Prostate gland (tissue), 2 donors: Measurements from ENCODE around the gene CDK5RAP2. TPM values are rescaled to one million over a fixed set of nuclear protein-coding genes. Genes with fewer than 3 reads are reported as not detected.

Source experiments
- DNase-seq: peaks from one replicate; pipeline ENCODE4 v3.0.0-alpha.2; 2019; ENCODE audit warnings: low spot score
- H3K27ac ChIP-seq, 2 donors: fragments of 200-600 bp; sonication (generic); 2 replicates each; pipeline ENCODE4 v1.5.1; 2017 to 2019
- H3K27me3 ChIP-seq: fragments of 200-600 bp; sonication (generic); replicated peaks from 2 replicates; pipeline ENCODE4 v1.5.1; 2019; ENCODE audit not compliant: insufficient read depth
- H3K36me3 ChIP-seq, 2 donors: fragments of 200-600 bp; sonication (generic); 1 replicate in 1 of 2; 2 replicates in 1 of 2; pipeline versions ENCODE4 v1.5.1 to v1.8.1; 2017 to 2019
- H3K4me1 ChIP-seq: fragments of 200-600 bp; sonication (generic); replicated peaks from 2 replicates; pipeline ENCODE4 v1.5.1; 2019
- H3K4me3 ChIP-seq, 2 donors: fragments of 200-600 bp; sonication (generic); 2 replicates each; pipeline ENCODE4 v1.5.1; 2017 to 2019
- H3K9me3 ChIP-seq: fragments of 200-600 bp; sonication (generic); 2 replicates; pipeline ENCODE4 v1.5.1; 2017
- CTCF ChIP-seq, 4 experiments: fragments of 200-600 bp in 2 of 4; fragments of 450-650 bp in 2 of 4; sonication (generic) in 2 of 4; IDR thresholded peaks; 1 replicate in 3 of 4; 2 replicates in 1 of 4; pipeline ENCODE4 v1.5.1; 2016 to 2019; ENCODE audit warnings: antibody characterized with exemption in 4 of 4, mild to moderate bottlenecking in 2 of 4, moderate library complexity in 2 of 4
- POLR2A ChIP-seq: fragments of 450-650 bp; IDR thresholded peaks from one replicate; pipeline ENCODE4 v1.6.1; 2016; ENCODE audit warnings: antibody characterized with exemption, mild to moderate bottlenecking
- POLR2AphosphoS5 ChIP-seq: sonication (generic); formaldehyde crosslinking; IDR thresholded peaks from one replicate; pipeline ENCODE4 v1.6.1; 2017; ENCODE audit warnings: antibody characterized with exemption
- WGBS: methylation state at CpG from one replicate; pipeline ENCODE4 v1.1.5; 2018; 5-methylcytosine and 5-hydroxymethylcytosine counted together
- intact Hi-C: fragments of 100-400 bp; cut with DNase I; formaldehyde crosslinking; loops from one replicate; pipeline ENCODE4 v1.14.2; 2022
- total RNA-seq, 2 donors: library from RNA; depleted of rRNA; stranded (reverse); fragments of >200 nt; gene quantifications; one replicate each; pipeline ENCODE4 v1.1.0, GENCODE V29; 2016

CDK5RAP2 gene
- total RNA-seq, 2 donors from 2014 or later = 48.6 to 54.1 TPM

- Histone ChIP-seq H3K27ac (no peak overlapping the region), H3K4me1 (no peaks in the 10 kb centered on the region), H3K36me3 (no peaks in the 10 kb centered on the region), H3K4me3 (no peak overlapping the region), H3K9me3 (no peaks in the 10 kb centered on the region), H3K27me3 (no peaks in the 10 kb centered on the region)
- 92% methylated on average over 9 of the region's 9 CpGs for WGBS
- DNase-seq = no peak
- intact Hi-C loops = no loop called here
- no peak for TF ChIP-seq POLR2AphosphoS5
- peak in 2 of 4 experiments; percentile 29 to 33 for TF ChIP-seq CTCF (IDR thresholded peaks at IDR 0.05)
Measured at GRCh38 chr9:120438836-120439546, 141.0 kb downstream of the CDK5RAP2 start.

- intact Hi-C loops = no loop called here
Measured at GRCh38 chr9:120438111-120438510, 141.9 kb downstream of the CDK5RAP2 start.

GRCh38 chr9:120436983-120437475, 142.9 kb downstream of the CDK5RAP2 start:
- intact Hi-C loops = no loop called here
- 85% methylated on average over 9 of the region's 9 CpGs for WGBS
- Histone ChIP-seq H3K27me3 (no peaks in the 10 kb centered on the region), H3K27ac (no peak overlapping the region), H3K4me1 (no peaks in the 10 kb centered on the region), H3K9me3 (no peaks in the 10 kb centered on the region), H3K36me3 (no peaks in the 10 kb centered on the region), H3K4me3 (no peak overlapping the region)
- DNase-seq = no peak
- TF ChIP-seq CTCF (IDR thresholded peaks at IDR 0.05) (no peak), POLR2AphosphoS5 (no peak), POLR2A (no peak)

More at GRCh38 chr9:120438111-120438510, 141.9 kb downstream of the CDK5RAP2 start:
- Histone ChIP-seq H3K9me3 (no peaks in the 10 kb centered on the region), H3K4me3 (no peak overlapping the region), H3K27me3 (no peaks in the 10 kb centered on the region), H3K4me1 (no peaks in the 10 kb centered on the region), H3K36me3 (no peaks in the 10 kb centered on the region), H3K27ac (no peak overlapping the region)
- 82% methylated on average over 2 of the region's 2 CpGs for WGBS
- no peak for DNase-seq
- TF ChIP-seq POLR2A = no peak
- TF ChIP-seq CTCF (IDR thresholded peaks at IDR 0.05) = no peak
- TF ChIP-seq POLR2AphosphoS5 = no peak

GRCh38 chr9:120436446-120436845, 143.5 kb downstream of the CDK5RAP2 start:
- H3K4me3 ChIP-seq = no peak overlapping the region
- intact Hi-C loops = no loop called here
- DNase-seq = no peak
- no peaks in the 10 kb centered on the region for H3K9me3 ChIP-seq
- no peak overlapping the region for H3K27ac ChIP-seq
- no peaks in the 10 kb centered on the region for H3K27me3 ChIP-seq
- TF ChIP-seq CTCF (IDR thresholded peaks at IDR 0.05) (no peak), POLR2AphosphoS5 (no peak), POLR2A (no peak)
- H3K36me3 ChIP-seq = no peaks in the 10 kb centered on the region
- H3K4me1 ChIP-seq = no peaks in the 10 kb centered on the region
- 93% methylated on average over 3 of the region's 3 CpGs for WGBS

- H3K9me3 ChIP-seq = no peaks in the 10 kb centered on the region
- H3K36me3 ChIP-seq = no peaks in the 10 kb centered on the region
- WGBS = 81% methylated on average over 1 of the region's 1 CpG
- no peaks in the 10 kb centered on the region for H3K27me3 ChIP-seq
- no peak overlapping the region for H3K4me3 ChIP-seq
- no peak for TF ChIP-seq POLR2AphosphoS5
- H3K27ac ChIP-seq = no peak overlapping the region
- no peak for DNase-seq
- intact Hi-C loops = no loop called here
- H3K4me1 ChIP-seq = no peaks in the 10 kb centered on the region
Measured at GRCh38 chr9:120435091-120435490, 144.9 kb downstream of the CDK5RAP2 start.
